Mesenchymal stem cell (in vitro differentiated cells and primary cell): ENCODE data around the gene NGFR.

Experiments
- DNase-seq: peaks from one replicate; pipeline ENCODE4 v3.0.0-alpha.2; 2013
- H2AFZ ChIP-seq: one replicate; pipeline ENCODE4 v1.6.1; 2013; ENCODE audit warnings: low read depth, mild to moderate bottlenecking, control low read depth, inconsistent platforms, low read length, moderate library complexity
- H2AK5ac ChIP-seq: 2 replicates; pipeline ENCODE4 v1.6.1; 2013; ENCODE audit warnings: low read length, moderate library complexity, mild to moderate bottlenecking, inconsistent platforms; ENCODE audit not compliant: severe bottlenecking
- H2BK120ac ChIP-seq: one replicate; pipeline ENCODE4 v1.6.1; 2013; ENCODE audit warnings: low read depth, mild to moderate bottlenecking, inconsistent platforms, low read length, moderate library complexity
- H2BK12ac ChIP-seq, 2 experiments: one replicate each; pipeline ENCODE4 v1.6.1; 2013; ENCODE audit warnings: inconsistent platforms in 2 of 2, low read length in 2 of 2, mild to moderate bottlenecking in 2 of 2, moderate library complexity in 2 of 2, control low read depth in 1 of 2
- H2BK15ac ChIP-seq: one replicate; pipeline ENCODE4 v1.6.1; 2013; ENCODE audit warnings: mild to moderate bottlenecking, low read depth, inconsistent platforms; ENCODE audit not compliant: poor library complexity, severe bottlenecking
- H2BK5ac ChIP-seq: 2 replicates; pipeline ENCODE4 v1.6.1; 2013; ENCODE audit warnings: low read depth, mild to moderate bottlenecking, low read length, control low read depth, inconsistent platforms; ENCODE audit not compliant: poor library complexity, severe bottlenecking
- H3K14ac ChIP-seq, 2 experiments: one replicate each; pipeline ENCODE4 v1.6.1; 2013; ENCODE audit warnings: inconsistent platforms in 2 of 2, low read length in 2 of 2, control low read depth in 1 of 2, mild to moderate bottlenecking in 1 of 2, moderate library complexity in 1 of 2
- H3K18ac ChIP-seq, 2 experiments: one replicate each; pipeline ENCODE4 v1.6.1; 2013; ENCODE audit warnings: inconsistent platforms in 2 of 2, low read length in 2 of 2, control low read depth in 1 of 2, low read depth in 1 of 2, mild to moderate bottlenecking in 1 of 2
- H3K23ac ChIP-seq, 2 experiments: one replicate each; pipeline ENCODE4 v1.6.1; 2013; ENCODE audit warnings: inconsistent platforms in 2 of 2, low read length in 2 of 2, mild to moderate bottlenecking in 2 of 2, moderate library complexity in 2 of 2, control low read depth in 1 of 2
- H3K27ac ChIP-seq: 2 replicates; pipeline ENCODE4 v1.5.1; 2013; ENCODE audit warnings: mild to moderate bottlenecking, moderate library complexity, low read length, control low read depth, inconsistent platforms; ENCODE audit not compliant: poor library complexity, severe bottlenecking
- H3K27me3 ChIP-seq, 2 experiments: 2 replicates each; pipeline versions ENCODE4 v1.6.1 to v1.7.0; 2013; ENCODE audit warnings: low read length in 2 of 2, mild to moderate bottlenecking in 2 of 2, moderate library complexity in 2 of 2, control low read depth in 1 of 2, inconsistent platforms in 1 of 2; ENCODE audit not compliant: control insufficient read depth in 1 of 2, insufficient read depth in 1 of 2
- H3K36me3 ChIP-seq, 2 experiments: 2 replicates each; pipeline versions ENCODE4 v1.6.1 to v1.7.0; 2013; ENCODE audit warnings: low read length in 2 of 2, control low read depth in 1 of 2, inconsistent platforms in 1 of 2, low read depth in 1 of 2, mild to moderate bottlenecking in 1 of 2; ENCODE audit not compliant: insufficient read depth in 2 of 2, control insufficient read depth in 1 of 2
- H3K4ac ChIP-seq, 2 experiments: one replicate each; pipeline ENCODE4 v1.6.1; 2013; ENCODE audit warnings: inconsistent platforms in 2 of 2, low read length in 2 of 2, mild to moderate bottlenecking in 2 of 2, moderate library complexity in 2 of 2, control low read depth in 1 of 2, low read depth in 1 of 2
- H3K4me1 ChIP-seq: 2 replicates; pipeline ENCODE4 v1.6.1; 2013; ENCODE audit warnings: low read depth, low read length, control low read depth; ENCODE audit not compliant: control insufficient read depth, insufficient read depth
- H3K4me2 ChIP-seq: 2 replicates; pipeline ENCODE4 v1.6.1; 2013; ENCODE audit warnings: low read length, mild to moderate bottlenecking, inconsistent platforms; ENCODE audit not compliant: poor library complexity, severe bottlenecking
- H3K4me3 ChIP-seq, 2 experiments: 2 replicates each; pipeline versions ENCODE4 v1.5.1 to v1.7.0; 2013; ENCODE audit warnings: low read length in 2 of 2, mild to moderate bottlenecking in 2 of 2, control low read depth in 1 of 2, low read depth in 1 of 2; ENCODE audit not compliant: insufficient read depth in 1 of 2
- H3K79me1 ChIP-seq: replicated peaks from 2 replicates; pipeline ENCODE4 v1.6.1; 2013; ENCODE audit warnings: mild to moderate bottlenecking, control low read depth, low read length, inconsistent platforms; ENCODE audit not compliant: poor library complexity, severe bottlenecking
- H3K9ac ChIP-seq: 2 replicates; pipeline ENCODE4 v1.7.0; 2013; ENCODE audit warnings: mild to moderate bottlenecking, low read length, moderate library complexity
- H3K9me3 ChIP-seq: 2 replicates; pipeline ENCODE4 v1.7.0; 2013; ENCODE audit warnings: mild to moderate bottlenecking, low read length; ENCODE audit not compliant: control insufficient read depth
- H4K8ac ChIP-seq: one replicate; pipeline ENCODE4 v1.6.1; 2013; ENCODE audit warnings: inconsistent platforms, mild to moderate bottlenecking, low read length, moderate library complexity
- H4K91ac ChIP-seq: one replicate; pipeline ENCODE4 v1.6.1; 2013; ENCODE audit warnings: mild to moderate bottlenecking, low read length, inconsistent platforms
- WGBS: methylation state at CpG from one replicate; pipeline ENCODE4 v1.1.7; 2013; ENCODE audit warnings: mixed read lengths; 5-methylcytosine and 5-hydroxymethylcytosine counted together

NGFR gene

DNA sequence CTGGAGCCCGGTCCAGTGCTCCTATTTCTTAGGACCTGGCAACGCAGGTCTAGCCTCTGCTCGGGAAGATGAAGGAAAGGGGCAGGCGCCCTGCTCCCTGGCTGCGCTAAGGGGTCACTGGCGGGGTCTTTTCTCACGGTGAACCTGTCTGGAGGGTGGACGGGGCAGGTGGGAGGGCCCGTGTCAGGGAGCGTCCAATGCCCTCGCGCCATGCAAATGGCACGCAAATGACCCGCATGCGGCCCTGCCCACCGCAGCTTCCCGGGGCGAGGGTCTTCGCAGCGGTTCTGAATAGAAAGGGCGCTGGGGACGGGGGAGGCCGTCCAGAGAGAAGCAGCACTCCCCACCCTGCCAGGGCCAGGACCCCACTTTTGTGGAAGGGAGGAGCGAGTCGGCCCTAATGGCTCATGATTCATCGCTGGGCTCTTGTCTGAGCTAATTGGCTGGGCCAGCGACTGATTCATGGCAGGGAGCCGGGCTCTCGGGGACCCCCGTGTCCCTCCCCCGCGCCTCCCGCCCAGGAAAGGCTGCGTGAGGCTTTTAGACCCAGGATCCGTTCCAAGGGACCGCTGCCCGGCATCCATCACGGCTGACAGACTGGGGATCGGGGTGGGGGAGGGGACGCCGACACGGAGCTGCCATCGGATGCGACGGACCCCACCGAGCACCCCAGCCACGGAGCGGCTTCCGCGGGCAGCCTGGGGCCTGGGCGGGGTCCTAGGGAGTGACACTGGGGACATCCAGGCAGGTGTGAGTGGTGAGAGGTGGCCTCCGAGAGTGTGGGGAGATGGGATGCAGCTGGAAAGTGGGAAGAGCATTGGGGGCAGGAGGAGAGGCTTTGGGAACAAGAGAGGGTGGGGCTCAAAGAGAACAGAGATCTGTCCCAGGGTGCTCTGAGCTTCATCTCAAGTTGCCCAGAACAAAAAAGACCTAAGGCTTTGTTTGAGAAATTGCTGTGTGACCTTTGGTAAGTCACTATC lies 25.0 kb upstream of the NGFR start:
- no peak overlapping the region for H2BK120ac ChIP-seq
- H3K4me2 ChIP-seq: no peak overlapping the region
- peaks cover 7% of the 10 kb centered on the region for H3K9me3 ChIP-seq
- peaks cover 12% of the 10 kb centered on the region for H3K4me1 ChIP-seq
- H2AK5ac ChIP-seq: no peak overlapping the region
- no peak overlapping the region for H4K91ac ChIP-seq
- H3K4me3 ChIP-seq: peak overlapping the region in 1 of 2 experiments; percentile 59
- peak overlapping the region; percentile 12 for H2BK15ac ChIP-seq
- no peak overlapping the region for H3K23ac ChIP-seq
- no peak overlapping the region for H3K9ac ChIP-seq
- no peak overlapping the region for H2BK5ac ChIP-seq
- H3K14ac ChIP-seq: no peak overlapping the region
- WGBS: 5% methylated on average over 52 of the region's 52 CpGs
- peak overlapping the region in 1 of 2 experiments; percentile 11 for H2BK12ac ChIP-seq
- H3K36me3 ChIP-seq: peaks cover 0 to 2% of the 10 kb centered on the region in 2 experiments
- H4K8ac ChIP-seq: no peak overlapping the region
- no peak overlapping the region for H3K4ac ChIP-seq
- peak overlapping the region; percentile 29 for H2AFZ ChIP-seq
- peak; percentile 52 for DNase-seq
- H3K18ac ChIP-seq: no peak overlapping the region
- no peaks in the 10 kb centered on the region for H3K79me1 ChIP-seq
- H3K27ac ChIP-seq: no peak overlapping the region
- peaks cover 75 to 95% of the 10 kb centered on the region in 2 experiments for H3K27me3 ChIP-seq

DNA sequence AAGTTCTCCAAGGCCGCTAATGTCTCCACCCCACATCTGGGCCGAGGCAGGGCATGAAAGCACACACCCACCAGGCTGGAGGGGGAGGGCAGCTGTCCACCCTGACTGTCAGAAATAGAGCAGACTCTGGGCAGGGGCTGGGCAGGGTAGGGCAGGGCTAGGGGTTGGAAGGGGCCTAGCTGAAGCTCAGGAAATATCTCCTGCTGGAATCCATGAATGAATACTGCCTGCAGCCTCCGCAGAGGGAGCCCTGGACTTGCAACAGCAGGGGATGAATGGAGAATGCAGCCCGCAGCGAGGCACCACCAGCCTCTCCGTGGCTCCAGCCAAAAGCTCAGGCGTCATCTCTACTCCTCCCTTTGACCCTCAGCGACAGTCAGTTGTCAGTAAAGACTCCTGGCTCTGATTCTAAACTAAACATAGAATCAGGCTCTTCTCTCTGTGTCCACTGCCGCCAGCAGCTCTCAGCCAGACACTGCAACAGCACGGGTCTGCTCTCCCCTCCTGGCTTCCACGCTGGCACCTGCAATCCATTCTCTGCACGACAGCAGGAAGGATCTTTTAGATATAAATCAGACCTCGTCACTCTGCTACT lies 23.9 kb upstream of the NGFR start:
- Histone ChIP-seq H3K9ac (no peak overlapping the region), H2AFZ (no peak overlapping the region), H3K4me3 (peak overlapping the region in 1 of 2 experiments; percentile 59), H4K8ac (no peak overlapping the region), H3K23ac (no peak overlapping the region), H2BK5ac (no peak overlapping the region), H3K18ac (peak overlapping the region in 1 of 2 experiments; percentile 54), H3K4ac (no peak overlapping the region), H4K91ac (peak overlapping the region; percentile 22), H2BK120ac (no peak overlapping the region), H2BK12ac (no peak overlapping the region), H3K36me3 (peaks cover 0 to 2% of the 10 kb centered on the region in 2 experiments), H2AK5ac (no peak overlapping the region), H3K4me1 (peaks cover 12% of the 10 kb centered on the region), H3K79me1 (no peaks in the 10 kb centered on the region), H3K27ac (no peak overlapping the region), H3K14ac (no peak overlapping the region), H3K9me3 (peaks cover 10% of the 10 kb centered on the region), H3K4me2 (no peak overlapping the region), H3K27me3 (peaks cover 79 to 95% of the 10 kb centered on the region in 2 experiments), H2BK15ac (no peak overlapping the region)
- WGBS: 16% methylated on average over 13 of the region's 13 CpGs
- peak; percentile 35 for DNase-seq

DNA sequence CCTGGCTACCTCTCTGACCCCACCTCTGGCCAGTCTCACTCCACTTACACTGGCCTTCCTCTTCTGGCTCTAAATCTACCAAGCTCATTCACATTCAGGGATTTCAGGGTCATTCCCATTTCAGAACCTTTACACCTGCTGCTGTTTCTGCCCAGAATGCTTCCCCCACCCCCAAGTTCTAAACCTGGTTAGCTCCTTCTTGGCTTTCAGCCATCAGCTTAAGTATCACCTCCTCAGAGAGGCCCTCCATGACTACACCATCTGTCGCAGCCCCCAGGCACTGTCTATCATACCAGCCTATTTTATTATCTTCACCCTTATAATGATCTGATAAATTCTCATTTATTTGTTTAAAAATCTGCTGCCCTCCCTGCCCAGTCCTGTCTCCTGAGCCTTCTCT lies 23.3 kb upstream of the NGFR start:
- H4K91ac ChIP-seq: no peak overlapping the region

DNA sequence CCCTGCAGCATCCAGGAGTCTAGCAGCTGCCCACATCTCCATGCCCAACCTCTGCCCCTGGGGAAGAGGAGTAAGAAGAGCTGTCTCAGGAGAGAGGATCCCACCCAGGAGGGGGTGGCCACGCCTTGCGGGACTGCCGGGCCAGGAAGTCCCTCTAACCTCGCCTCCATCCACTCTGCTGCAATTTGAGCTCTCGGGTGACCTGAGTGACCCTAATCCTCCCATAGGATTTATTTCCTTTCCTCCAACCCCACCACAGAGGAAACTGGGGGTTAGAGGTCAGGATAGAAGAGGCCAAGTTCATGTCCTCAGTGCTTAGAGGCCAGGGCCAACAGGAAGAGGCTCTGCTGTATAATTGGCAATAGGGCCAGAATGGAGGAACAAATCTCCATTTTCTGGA lies 22.6 kb upstream of the NGFR start:
- Histone ChIP-seq H3K27me3 (peaks cover 78 to 90% of the 10 kb centered on the region in 2 experiments), H2AFZ (no peak overlapping the region), H3K18ac (no peak overlapping the region), H2BK120ac (no peak overlapping the region), H3K27ac (no peak overlapping the region), H2BK15ac (no peak overlapping the region), H4K91ac (no peak overlapping the region), H3K4me1 (peaks cover 12% of the 10 kb centered on the region), H3K4me2 (no peak overlapping the region), H2BK12ac (no peak overlapping the region), H3K36me3 (peaks cover 0 to 2% of the 10 kb centered on the region in 2 experiments), H2AK5ac (no peak overlapping the region), H3K9ac (no peak overlapping the region), H3K14ac (no peak overlapping the region), H3K4ac (no peak overlapping the region), H3K23ac (no peak overlapping the region), H3K79me1 (no peaks in the 10 kb centered on the region), H2BK5ac (no peak overlapping the region), H3K4me3 (no peak overlapping the region), H4K8ac (no peak overlapping the region), H3K9me3 (peaks cover 10% of the 10 kb centered on the region)
- DNase-seq: no peak
- no CpG with 5 or more reads among the region's 5 CpGs for WGBS

More for the DNA sequence above, 23.3 kb upstream of the NGFR start:
- H3K4me1 ChIP-seq: peaks cover 12% of the 10 kb centered on the region
- no peak overlapping the region for H2AFZ ChIP-seq
- H3K9me3 ChIP-seq: peaks cover 10% of the 10 kb centered on the region
- no peak overlapping the region for H3K18ac ChIP-seq
- no peaks in the 10 kb centered on the region for H3K79me1 ChIP-seq
- DNase-seq: no peak
- H3K9ac ChIP-seq: no peak overlapping the region
- peaks cover 79 to 91% of the 10 kb centered on the region in 2 experiments for H3K27me3 ChIP-seq
- no peak overlapping the region for H2BK5ac ChIP-seq
- H4K8ac ChIP-seq: no peak overlapping the region
- no peak overlapping the region for H3K4me3 ChIP-seq
- H2AK5ac ChIP-seq: no peak overlapping the region
- no peak overlapping the region for H2BK12ac ChIP-seq
- H3K4me2 ChIP-seq: no peak overlapping the region
- no peak overlapping the region for H3K23ac ChIP-seq
- H2BK15ac ChIP-seq: no peak overlapping the region
- H3K27ac ChIP-seq: no peak overlapping the region
- H3K36me3 ChIP-seq: peaks cover 0 to 2% of the 10 kb centered on the region in 2 experiments
- H2BK120ac ChIP-seq: no peak overlapping the region
- H3K14ac ChIP-seq: no peak overlapping the region
- H3K4ac ChIP-seq: no peak overlapping the region
- WGBS: 100% methylated on average over 1 of the region's 1 CpG
